HG03378 (cell line): ENCODE results near the gene SOBP.
"Not testable (repeated sequence)": the region's sequence is repeated elsewhere in the genome, so short reads cannot be mapped to it uniquely, and the experiment has no call there.

Source experiments
- ATAC-seq: cut with Tn5 transposase; IDR thresholded peaks from one replicate; pipeline ENCODE4 v1.9.1; 2021; ENCODE audit warnings: mild to moderate bottlenecking, moderate library complexity; ENCODE audit not compliant: unreplicated experiment

Gene SOBP

DNA sequence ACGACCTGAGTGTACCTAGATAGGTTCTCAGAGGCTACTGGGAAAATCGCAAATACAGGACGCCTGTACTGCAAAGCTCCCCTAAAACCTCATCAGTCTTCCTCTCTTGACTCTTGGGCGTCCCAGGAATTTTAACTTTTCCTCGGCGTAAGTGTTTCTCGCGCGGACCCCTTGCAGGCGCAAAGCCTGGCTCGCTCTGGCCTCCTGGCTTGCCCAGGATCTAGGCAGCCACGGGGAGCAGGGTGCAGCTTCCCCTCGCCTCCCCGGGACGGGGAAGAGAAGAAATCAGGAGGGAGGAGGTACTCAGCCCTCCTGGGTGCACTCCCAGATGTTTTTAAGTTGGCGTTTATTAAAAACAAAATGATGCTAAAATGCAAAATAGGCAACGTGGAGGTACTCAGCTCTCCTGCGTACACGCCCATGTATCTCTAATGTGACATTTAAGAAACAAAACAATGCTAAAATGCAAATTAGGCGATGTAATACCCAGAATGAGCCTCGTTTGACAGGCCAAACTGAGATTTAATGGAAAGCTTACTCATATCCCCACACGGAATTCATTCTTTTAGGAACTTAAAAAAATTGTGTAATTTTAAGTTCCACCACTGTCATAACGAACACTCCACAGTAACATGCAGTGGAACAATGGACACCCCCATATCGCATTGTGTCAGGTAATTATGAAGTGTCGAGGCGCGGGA is 1.6 kb upstream of the SOBP start:
- ATAC-seq, result no peak

GRCh38 chr6:107488875-107489635 is 862 bp upstream of the SOBP start:
- ATAC-seq, result no peak

DNA sequence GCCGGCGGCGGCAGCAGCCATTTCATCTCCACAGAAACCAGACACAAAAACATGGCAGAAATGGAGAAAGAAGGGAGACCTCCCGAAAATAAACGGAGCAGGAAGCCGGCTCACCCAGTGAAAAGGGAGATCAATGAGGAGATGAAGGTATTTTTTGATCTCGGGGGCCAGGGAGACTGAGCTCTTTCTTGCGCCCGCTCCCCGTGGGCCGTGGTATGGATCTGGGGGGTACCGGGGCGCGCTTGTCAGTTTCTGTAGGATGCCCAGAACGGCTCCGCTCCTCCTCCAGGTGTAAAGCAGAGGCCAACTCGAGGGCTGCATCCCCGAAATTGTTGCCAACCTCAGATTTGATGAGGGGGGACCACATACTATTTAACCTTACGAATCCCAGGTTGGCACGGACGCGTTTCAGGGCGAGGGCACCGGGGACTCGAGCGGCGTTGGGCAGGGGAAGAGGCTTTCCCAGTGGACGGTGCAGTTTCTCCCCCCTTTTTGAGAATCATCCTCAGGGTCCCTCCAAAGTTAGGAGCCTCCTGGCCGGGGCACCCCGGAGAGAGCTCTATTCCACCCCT is 735 bp downstream of the SOBP start:
- no peak for ATAC-seq

DNA sequence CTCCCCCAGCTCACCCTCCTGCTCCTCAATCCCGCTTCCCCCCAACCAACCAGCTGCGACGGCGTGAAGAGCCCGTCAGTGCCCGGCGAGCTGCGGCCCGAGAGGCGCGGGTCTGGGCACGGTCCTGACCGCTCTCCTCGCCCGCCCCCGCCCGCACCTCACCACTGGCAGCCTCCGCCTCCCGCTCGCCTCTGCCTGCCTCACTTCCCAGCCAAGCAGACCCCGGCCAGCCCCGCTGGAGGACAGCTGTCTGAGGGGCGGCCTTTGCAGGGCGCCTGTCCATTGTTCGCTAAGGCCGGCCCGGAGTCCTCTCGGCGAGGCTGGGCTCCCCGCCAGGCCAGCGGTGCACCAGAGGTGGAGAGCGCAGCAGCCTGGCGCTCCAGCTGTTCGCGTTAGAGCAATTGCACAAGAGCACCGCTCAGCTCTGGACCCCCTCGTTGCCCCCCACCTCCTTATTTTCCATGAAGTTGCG is 1.3 kb downstream of the SOBP start:
- no peak for ATAC-seq

DNA sequence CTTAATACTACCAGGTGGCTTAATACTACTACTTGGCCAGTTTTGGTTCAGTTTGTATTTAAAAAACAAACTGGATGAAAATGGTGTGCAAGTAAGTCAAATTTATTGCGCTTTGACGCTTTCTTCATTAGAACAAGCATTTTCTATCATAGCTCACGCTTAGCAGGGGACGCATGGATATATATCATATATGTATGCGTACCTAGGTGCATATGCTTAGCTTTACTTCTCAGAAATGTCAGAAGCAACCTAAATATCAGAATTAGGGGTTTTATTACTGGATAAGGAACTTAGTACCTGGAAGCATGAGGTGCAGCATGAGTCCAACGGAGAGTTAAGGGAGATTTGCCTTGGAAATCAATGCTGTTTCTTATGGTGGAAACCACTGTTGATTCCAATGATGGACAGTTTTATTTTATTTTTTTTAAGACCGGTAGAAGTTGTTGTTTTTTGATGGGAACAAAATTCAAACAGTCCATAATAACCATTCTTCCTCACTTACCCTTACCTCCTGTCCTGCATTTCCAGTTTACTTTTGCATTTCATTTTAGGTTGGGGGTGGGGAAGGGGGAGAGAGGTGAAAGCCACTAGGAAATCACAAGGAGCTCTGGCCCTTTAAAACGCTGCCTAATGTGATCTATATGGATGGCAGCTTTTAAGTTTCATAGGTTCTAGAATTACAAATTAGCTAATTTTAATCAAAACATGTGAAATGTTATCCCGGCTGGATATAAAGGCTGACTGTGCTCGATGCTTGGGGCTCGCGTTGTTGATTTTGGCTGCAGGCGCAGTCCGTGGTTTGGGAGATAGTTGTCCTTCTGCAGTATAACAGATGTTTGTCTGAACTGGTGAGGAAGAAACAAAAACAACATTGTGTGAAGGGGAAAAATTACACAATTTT is 2.1 kb downstream of the SOBP start:
- ATAC-seq, result no peak

DNA sequence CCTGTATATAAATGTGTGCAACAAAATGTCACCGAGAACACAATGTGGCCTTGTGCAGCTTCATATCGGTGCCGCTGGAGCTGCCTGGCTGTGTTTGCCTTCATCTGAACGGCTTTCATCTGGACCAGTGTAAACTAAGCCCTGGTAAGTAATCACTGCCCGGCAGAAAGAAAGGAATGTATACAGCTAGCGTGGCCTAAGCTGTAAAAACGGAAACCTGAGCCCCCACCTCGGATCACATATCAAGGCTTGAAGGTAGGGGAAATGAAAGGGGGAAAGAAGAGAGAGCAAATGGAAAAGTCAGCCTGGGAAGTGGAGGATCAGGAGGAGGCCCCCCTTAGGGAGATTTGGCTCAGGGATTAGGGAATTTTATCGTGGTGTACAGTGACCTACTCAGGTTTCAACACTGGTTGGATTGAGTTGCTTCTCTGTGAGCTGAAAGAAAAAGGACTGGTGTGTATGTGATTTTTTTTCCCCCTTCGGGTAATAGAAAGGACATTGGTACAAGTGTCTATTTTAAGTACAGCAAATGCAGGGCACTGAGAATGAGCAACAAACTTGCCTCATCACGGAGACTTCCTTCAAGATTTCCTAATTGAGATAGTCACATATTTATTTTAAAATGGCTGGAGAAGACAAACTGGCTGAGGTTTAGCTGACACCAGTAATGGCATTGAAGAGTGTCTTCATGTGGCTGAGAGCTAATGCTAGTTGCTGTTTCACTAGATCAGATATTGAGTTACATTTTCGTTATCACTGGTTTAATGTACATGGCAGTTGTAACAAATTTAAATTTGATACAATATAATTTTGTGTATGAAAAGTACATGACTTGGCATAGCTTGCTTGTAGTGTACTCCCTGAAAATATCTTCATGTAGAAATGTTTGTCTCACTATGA is 3.5 kb downstream of the SOBP start:
- ATAC-seq, result no peak

DNA sequence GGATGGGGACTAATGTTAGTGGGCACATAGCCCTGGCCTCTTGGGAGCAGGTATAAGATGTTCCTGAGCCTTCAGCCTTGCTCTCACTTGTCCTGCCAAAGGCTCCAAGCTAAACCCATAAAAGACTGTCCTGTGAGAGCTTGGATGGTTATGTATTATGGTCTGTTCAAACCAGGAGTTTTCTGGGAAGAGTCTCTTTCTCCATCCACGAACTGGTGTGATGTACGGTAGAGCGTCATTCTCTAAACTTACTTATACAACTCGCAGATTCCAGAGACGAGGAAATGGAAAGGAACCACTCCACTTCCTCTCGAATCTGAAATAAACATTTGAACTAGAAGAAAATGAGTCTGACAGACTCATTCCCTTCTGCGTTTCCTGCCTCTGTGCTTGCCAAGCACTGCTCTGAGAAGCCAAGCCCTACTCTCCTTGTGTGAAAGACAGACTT is 5.3 kb downstream of the SOBP start:
- no peak for ATAC-seq

DNA sequence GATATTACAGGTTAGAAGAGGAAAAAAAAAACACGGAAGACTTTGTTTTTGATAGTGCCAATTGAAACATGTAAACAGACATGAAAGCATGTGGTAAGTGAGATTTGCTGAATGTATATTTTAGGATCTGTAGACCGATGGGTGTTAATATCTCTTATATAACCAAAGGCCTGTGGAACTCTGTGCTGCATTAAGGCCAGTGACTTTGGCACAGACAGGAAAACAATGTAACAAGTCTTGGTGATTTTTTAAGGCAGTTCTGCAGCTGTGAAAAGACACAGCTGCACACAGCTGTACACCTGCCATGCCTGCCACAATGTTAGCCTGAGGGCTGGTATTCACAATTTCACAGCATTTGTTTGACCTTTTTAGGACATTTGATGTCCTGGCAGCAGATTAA is 6.1 kb downstream of the SOBP start:
- no peak for ATAC-seq

- no peak for ATAC-seq
Observed at GRCh38 chr6:107496892-107497684, 7.2 kb downstream of the SOBP start.

DNA sequence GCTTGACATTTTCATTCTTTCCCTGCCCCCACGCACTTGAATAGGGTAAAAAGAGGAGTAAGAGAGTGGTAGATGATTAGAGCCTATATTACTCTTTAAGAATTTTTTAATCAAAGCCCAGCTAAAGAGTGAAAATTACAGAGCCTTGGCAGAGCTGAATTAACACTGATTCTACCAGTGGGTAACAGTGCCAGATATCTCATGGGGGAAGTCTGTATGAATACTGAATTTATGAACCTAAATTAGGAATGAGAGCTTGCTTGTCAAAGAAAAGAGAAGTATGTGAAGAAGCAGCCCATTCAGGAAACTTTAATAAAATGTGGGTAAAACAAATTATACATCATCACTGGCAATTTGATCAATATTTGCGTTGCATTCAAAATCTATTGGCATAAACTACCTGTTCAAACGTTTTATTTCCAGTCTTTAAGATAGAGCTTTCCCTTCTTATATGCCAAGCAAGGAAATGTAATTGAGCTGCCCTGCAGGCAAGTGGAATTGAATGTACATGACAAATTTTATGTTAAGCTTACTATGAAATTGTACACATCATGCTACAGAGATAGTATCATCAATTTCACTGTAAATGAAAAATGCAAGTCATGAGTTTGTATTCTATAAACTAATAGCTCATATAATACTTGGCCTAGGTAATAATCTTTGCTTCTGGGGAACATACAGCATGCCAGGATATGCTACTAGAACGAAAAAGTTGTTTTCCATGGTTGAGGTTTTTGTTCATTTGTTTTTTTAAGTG is 14.5 kb downstream of the SOBP start:
- ATAC-seq, result no peak

DNA sequence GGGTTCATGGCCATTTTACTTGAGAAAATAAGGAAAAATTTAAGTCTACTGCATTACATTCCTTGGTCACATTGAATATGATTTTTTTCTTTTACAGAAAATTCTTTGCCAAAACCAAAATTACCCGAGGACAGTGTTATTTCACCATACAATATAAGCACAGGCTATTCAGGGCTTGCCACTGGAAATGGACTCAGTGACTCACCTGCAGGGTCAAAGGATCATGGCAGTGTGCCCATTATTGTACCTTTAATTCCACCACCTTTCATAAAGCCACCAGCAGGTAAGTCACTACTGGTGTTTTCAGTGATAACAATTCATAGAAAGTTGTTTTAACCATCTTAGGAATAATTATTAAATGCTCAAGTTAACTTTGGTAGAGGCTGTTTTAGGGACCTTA is 16.2 kb downstream of the SOBP start:
- ATAC-seq, result no peak

DNA sequence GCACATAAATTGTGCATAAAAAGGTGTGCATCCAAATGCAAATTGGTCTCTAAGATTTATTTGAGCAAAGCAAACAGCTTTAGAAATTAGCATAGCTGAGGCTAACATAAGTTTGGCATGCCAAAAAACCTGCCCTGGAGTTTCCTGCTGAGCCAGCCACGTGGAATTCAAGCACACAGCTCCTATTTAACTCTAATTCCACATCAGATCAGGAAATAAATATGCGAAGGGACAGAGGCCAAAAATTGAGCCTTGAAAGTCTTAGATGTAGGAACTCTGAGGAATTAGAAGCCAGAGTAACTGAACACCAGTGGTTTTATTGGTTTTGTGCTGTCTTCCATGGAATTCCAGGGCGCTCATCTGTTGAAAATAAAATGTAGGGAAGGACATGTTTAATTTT is 19.6 kb downstream of the SOBP start:
- no peak for ATAC-seq

- no peak for ATAC-seq
Observed at GRCh38 chr6:107510108-107510507, 20.2 kb downstream of the SOBP start.

- no peak for ATAC-seq
Observed at GRCh38 chr6:107511511-107511993, 21.6 kb downstream of the SOBP start.

DNA sequence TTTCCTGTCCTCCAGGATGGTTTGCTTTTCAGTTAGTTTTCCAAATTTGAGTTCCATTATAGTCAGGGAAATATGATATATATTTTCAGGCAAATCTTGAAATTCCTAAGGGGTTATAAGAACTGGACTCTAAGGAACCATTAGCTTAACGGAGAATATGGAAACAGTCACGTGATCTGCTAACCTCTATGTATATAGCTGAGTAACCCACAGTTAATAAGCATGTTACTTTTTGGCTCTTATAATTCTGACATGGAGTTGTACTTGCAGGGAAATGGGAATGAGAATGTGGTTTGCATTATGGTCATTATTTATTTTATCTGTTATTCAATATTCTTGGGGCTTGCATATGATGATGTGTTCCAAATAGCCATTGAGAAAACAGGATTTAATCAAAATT is 23.3 kb downstream of the SOBP start:
- no peak for ATAC-seq

DNA sequence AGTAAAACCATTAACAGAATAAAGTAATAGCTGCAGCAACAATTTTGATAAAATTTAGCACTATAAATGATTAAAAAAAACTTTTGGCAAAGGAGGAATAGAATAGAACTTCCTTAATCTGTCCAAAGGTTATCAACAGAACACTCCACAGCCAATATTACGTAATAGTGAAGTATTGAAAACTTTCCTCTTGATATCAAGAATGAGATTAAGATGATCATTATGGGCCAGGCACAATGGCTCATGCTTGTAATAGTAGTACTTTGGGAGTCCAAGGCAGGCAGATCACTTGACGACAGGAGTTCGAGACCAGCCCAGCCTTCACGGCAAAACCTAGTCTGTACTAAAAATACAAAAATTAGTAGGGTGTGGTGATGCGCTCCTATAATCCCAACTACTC is 26.0 kb downstream of the SOBP start:
- ATAC-seq, result no peak

GRCh38 chr6:107517274-107517673 is 27.4 kb downstream of the SOBP start:
- no peak for ATAC-seq

GRCh38 chr6:107519224-107519623 is 29.3 kb downstream of the SOBP start:
- not testable (repeated sequence) for ATAC-seq
